ENCODE results near the gene TFF3. TPM values are rescaled to one million over a fixed set of nuclear protein-coding genes. Genes with fewer than 3 reads are reported as not detected.

TFF3 gene
- polyA plus RNA-seq, 3 donors, result 0.07 TPM; not detected in 2

DNA sequence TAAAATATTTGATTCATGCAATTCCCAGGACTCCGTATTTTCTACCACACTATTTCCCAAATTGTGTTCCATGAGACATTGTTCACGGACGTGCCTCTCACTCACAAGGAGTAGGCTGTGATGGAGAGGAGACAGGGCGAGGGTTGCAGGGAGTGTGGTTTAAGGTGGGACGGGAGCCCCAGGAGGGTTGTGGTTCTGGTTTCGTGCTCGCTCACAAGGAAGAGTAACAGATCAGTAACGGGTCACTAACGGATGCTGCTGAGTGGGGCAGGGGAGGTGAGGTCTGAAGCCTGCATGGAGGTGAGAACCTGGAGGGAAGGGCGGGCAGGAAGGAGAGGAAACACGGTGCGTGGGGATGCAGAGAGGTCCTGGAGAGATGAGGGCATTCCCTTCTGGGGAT is 28.8 kb downstream of the TFF3 start:
- no peaks in the 10 kb centered on the region for H3K27me3 ChIP-seq (ENCODE audit: control insufficient read depth in 2 of 2, insufficient read depth in 2 of 2, low read length in 2 of 2)
- no peak overlapping the region for H3K9ac ChIP-seq (ENCODE audit: insufficient read depth, low read length, poor library complexity, severe bottlenecking)
- intact Hi-C loops (cut with micrococcal nuclease), result no loop called here
- H3K4me3 Mint-ChIP-seq, result no peak overlapping the region
- H3K79me2 ChIP-seq (ENCODE audit: insufficient read depth, low read length), result no peaks in the 10 kb centered on the region
- peaks cover 19 to 28% of the 10 kb centered on the region in 2 donors for H3K4me1 ChIP-seq (ENCODE audit: control insufficient read depth in 1 of 2, insufficient read depth in 2 of 2, low read length in 2 of 2)
- H3K4me2 ChIP-seq (replicated peaks; ENCODE audit: extremely low read depth, low read length, poor library complexity, severe bottlenecking), result no peak overlapping the region
- DNase-seq, result no peak
- H2AFZ ChIP-seq (ENCODE audit: insufficient read depth, low read depth, low read length, poor library complexity, severe bottlenecking), result no peak overlapping the region
- peaks cover 0 to 6% (median 5%) of the 10 kb centered on the region in 3 donors for H3K27me3 Mint-ChIP-seq (ENCODE audit: low read depth in 3 of 3)
- no peaks in the 10 kb centered on the region for H3K9me3 ChIP-seq (replicated peaks in 1 of 2; ENCODE audit: control insufficient read depth in 1 of 2, insufficient read depth in 1 of 2, low read length in 2 of 2)
- H4K20me1 ChIP-seq (ENCODE audit: insufficient read depth, low read length), result no peaks in the 10 kb centered on the region
- peaks cover 20 to 41% of the 10 kb centered on the region in 2 donors for H3K36me3 Mint-ChIP-seq
- peak overlapping the region in 1 of 7 donors; percentile 4 for H3K27ac Mint-ChIP-seq
- H3K4me1 Mint-ChIP-seq, result peaks cover 42% of the 10 kb centered on the region
- TF ChIP-seq, protein P1, sequence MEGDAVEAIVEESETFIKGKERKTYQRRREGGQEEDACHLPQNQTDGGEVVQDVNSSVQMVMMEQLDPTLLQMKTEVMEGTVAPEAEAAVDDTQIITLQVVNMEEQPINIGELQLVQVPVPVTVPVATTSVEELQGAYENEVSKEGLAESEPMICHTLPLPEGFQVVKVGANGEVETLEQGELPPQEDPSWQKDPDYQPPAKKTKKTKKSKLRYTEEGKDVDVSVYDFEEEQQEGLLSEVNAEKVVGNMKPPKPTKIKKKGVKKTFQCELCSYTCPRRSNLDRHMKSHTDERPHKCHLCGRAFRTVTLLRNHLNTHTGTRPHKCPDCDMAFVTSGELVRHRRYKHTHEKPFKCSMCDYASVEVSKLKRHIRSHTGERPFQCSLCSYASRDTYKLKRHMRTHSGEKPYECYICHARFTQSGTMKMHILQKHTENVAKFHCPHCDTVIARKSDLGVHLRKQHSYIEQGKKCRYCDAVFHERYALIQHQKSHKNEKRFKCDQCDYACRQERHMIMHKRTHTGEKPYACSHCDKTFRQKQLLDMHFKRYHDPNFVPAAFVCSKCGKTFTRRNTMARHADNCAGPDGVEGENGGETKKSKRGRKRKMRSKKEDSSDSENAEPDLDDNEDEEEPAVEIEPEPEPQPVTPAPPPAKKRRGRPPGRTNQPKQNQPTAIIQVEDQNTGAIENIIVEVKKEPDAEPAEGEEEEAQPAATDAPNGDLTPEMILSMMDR (IDR thresholded peaks at IDR 0.05), result no peak
- H3K9me3 Mint-ChIP-seq, result peaks cover 0 to 7% (median 2%) of the 10 kb centered on the region in 7 donors
- WGBS (ENCODE audit: insufficient coverage), result 71% methylated on average over 8 of the region's 12 CpGs
- no peak overlapping the region for H3K27ac ChIP-seq (ENCODE audit: low read depth in 1 of 2, low read length in 2 of 2)
- no peaks in the 10 kb centered on the region for H3K36me3 ChIP-seq (replicated peaks in 1 of 2; ENCODE audit: control insufficient read depth in 1 of 2, insufficient read depth in 2 of 2, low read length in 2 of 2)
- no peak overlapping the region for H3K4me3 ChIP-seq (replicated peaks in 1 of 3; ENCODE audit: low read depth in 2 of 3, low read length in 3 of 3)

GRCh38 chr21:42285569-42286245 is 29.5 kb downstream of the TFF3 start:
- H3K4me3 Mint-ChIP-seq, result no peak overlapping the region
- TF ChIP-seq, protein P1 (IDR thresholded peaks at IDR 0.05), result no peak
- no peak overlapping the region for H3K27ac ChIP-seq (ENCODE audit: low read depth in 1 of 2, low read length in 2 of 2)
- H3K9me3 ChIP-seq (replicated peaks in 1 of 2; ENCODE audit: control insufficient read depth in 1 of 2, insufficient read depth in 1 of 2, low read length in 2 of 2), result no peaks in the 10 kb centered on the region
- WGBS (ENCODE audit: insufficient coverage), result 59% methylated on average over 5 of the region's 13 CpGs
- H3K79me2 ChIP-seq (ENCODE audit: insufficient read depth, low read length), result no peaks in the 10 kb centered on the region
- no peak overlapping the region for H3K27ac Mint-ChIP-seq
- H3K9me3 Mint-ChIP-seq, result peaks cover 0 to 7% (median 2%) of the 10 kb centered on the region in 7 donors
- H4K20me1 ChIP-seq (ENCODE audit: insufficient read depth, low read length), result no peaks in the 10 kb centered on the region
- H2AFZ ChIP-seq (ENCODE audit: insufficient read depth, low read depth, low read length, poor library complexity, severe bottlenecking), result no peak overlapping the region
- no peak for DNase-seq
- intact Hi-C loops (cut with micrococcal nuclease), result no loop called here
- no peak overlapping the region for H3K9ac ChIP-seq (ENCODE audit: insufficient read depth, low read length, poor library complexity, severe bottlenecking)
- no peak overlapping the region for H3K4me3 ChIP-seq (replicated peaks in 1 of 3; ENCODE audit: low read depth in 2 of 3, low read length in 3 of 3)
- peaks cover 15 to 23% of the 10 kb centered on the region in 2 donors for H3K4me1 ChIP-seq (ENCODE audit: control insufficient read depth in 1 of 2, insufficient read depth in 2 of 2, low read length in 2 of 2)
- peaks cover 0 to 6% (median 5%) of the 10 kb centered on the region in 3 donors for H3K27me3 Mint-ChIP-seq (ENCODE audit: low read depth in 3 of 3)
- H3K36me3 Mint-ChIP-seq, result peaks cover 20 to 38% of the 10 kb centered on the region in 2 donors
- H3K36me3 ChIP-seq (replicated peaks in 1 of 2; ENCODE audit: control insufficient read depth in 1 of 2, insufficient read depth in 2 of 2, low read length in 2 of 2), result no peaks in the 10 kb centered on the region
- H3K4me2 ChIP-seq (replicated peaks; ENCODE audit: extremely low read depth, low read length, poor library complexity, severe bottlenecking), result no peak overlapping the region
- no peaks in the 10 kb centered on the region for H3K27me3 ChIP-seq (ENCODE audit: control insufficient read depth in 2 of 2, insufficient read depth in 2 of 2, low read length in 2 of 2)
- peaks cover 37% of the 10 kb centered on the region for H3K4me1 Mint-ChIP-seq
